HG03442 (cell line): ENCODE measurements around the gene DEK.
"Not testable (repeated sequence)": the region's sequence is repeated elsewhere in the genome, so short reads cannot be mapped to it uniquely, and the experiment has no call there.

Source experiments
- ATAC-seq: cut with Tn5 transposase; IDR thresholded peaks from one replicate; pipeline ENCODE4 v1.9.1; 2021; ENCODE audit warnings: mild to moderate bottlenecking, moderate library complexity; ENCODE audit not compliant: unreplicated experiment

The DEK gene

DNA sequence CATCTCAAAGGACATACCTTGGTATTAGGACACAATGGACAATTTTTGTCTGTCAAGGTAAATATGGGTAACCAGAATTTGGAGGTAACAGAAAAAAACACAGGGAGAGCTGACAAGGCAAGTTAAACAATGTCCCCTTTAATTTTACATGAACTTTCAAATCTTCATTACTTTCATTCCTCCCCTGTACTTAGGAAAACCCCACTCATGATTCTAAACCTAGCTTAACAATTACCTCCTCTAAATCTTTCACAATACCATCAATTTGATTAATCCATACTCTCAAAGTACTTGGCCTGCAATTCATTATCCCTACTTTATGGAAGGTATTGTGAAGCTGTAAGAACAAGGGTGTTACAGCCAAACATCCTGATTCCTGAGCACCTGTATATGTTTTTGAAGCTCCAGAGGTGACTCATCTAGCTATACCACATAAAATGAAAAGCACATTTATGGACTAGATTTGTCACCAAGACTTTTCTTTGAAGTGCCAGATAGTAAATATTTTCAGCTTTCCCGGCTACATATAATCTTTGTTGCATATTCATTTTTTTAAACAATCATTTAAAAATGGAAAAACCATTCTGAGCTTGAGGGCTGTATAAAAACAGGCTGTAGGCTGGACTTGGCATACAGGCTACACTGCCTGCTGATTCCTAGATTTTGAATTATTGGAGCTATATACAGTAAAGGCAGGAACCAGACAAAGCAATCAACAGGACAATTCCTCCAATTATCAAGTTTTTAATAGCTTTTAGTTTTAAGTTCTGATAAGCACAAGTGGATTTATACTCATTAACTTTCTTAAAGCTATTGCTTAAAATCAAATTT is 22.9 kb downstream of the DEK start:
- ATAC-seq = peak; percentile 40

DNA sequence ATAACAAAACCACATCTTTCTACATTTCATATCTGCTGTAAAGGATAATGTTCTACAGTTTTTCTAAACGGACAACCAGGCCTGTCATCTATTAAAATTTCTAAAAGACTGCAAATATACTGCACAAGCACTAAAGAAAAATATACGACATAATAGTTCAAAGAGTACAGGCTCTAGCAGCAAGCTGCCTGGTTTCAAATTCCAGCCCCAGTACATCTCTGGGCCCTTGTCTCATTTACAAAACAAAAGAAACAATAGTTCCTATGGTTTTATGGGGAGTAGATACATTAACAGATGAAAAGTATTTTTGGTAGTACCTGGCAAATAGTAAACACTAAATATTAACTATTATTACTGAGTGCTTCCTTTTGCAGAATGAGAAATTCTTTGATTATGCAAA is 24.1 kb downstream of the DEK start:
- no peak for ATAC-seq

DNA sequence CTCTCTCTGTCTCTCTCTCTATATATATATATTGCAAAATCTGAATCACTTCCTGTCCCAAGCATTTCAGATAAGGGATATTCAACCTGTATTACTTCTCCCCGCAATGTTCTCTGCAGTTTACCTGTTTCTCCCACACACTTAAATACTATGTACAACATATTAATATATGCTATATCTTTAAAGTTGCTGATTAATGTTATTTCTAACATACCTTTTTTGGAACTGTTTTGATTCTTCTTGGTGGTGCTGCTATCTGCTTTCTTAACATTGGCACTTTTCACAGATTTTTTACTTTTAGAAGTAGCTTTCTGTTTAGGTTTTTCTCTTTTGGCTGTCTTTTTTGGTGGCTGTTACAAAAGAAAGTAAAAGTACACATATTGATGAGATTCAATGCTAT is 27.2 kb downstream of the DEK start:
- ATAC-seq = no peak

DNA sequence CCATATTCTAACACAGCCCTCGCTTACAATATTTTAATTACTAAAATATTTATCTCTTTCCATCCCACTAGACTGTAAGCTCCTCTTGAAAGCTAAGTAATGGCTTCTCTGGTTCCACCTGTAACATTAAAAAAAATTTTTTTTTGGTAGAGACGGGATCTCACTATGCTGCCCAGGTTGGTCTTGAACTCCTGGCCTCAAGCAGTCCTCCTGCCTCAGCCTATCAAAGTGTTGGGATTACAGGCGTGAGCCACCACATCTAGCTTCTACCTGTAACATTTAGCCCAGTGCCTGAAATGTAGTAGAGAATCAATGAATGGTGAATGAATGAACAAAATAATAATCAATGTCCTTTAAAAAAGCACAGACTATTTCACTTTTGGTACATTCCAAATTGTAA is 28.8 kb downstream of the DEK start:
- ATAC-seq = no peak

DNA sequence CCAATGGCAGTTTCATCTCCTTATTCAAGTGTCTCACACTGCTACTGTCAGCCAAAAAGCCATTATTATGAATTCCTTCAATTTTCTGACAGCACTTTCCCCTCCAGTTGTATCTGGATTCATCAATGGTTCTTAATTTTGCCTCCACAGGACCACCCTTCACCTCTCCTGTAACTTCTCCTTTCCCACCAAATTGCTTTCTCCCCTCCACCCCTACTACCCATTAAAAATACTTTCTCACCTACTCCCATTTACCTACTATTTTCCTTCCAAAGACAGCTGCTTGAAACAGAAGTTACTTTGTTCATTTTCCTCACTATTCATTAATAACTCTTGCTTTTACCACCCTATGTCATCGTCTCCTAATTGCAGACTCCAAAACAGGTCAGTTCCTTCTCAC is 29.8 kb downstream of the DEK start:
- no peak for ATAC-seq

DNA sequence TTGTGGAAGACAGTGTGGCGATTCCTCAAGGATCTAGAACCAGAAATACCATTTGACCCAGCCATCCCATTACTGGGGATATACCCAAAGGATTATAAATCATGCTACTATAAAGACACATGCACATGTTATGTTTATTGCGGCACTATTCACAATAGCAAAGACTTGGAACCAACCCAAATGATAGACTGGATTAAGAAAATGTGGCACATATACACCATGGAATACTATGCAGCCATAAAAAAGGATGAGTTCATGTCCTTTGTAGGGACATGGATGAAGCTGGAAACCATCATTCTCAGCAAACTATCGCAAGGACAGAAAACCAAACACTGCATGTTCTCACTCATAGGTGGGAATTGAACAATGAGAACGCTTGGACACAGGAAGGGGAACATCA is 30.6 kb downstream of the DEK start:
- ATAC-seq = not testable (repeated sequence)

DNA sequence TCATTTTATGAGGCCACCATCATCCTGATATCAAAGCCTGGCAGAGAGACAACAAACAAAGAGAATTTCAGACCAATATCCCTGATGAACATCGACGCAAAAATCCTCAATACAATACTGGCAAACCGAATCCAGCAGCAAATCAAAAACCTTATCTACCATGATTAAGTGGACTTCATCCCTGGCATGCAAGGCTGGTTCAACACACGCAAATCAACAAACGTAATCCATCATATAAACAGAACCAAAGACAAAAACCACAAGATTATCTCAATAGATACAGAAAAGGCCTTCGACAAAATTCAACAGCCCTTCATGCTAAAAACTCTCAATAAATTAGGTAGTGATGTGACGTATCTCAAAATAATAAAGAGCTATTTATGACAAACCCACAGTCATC is 32.5 kb downstream of the DEK start:
- not testable (repeated sequence) for ATAC-seq

DNA sequence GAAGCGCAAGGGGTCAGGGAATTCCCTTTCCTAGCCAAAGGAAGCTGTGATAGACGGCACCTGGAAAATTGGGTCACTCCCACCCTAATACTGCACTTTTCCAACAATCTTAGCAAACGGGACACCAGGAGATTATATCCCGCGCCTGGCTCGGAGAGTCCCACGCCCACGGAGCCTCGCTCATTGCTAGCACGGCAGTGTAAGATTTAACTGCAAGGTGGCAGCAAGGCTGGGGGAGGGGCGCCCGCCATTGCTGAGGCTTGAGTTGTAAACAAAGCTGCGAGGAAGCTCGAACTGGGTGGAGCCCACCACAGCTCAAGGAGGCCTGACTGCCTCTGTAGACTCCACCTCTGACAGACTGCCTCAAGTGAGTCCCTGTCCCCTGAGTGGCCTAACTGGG is 35.7 kb downstream of the DEK start:
- not testable (repeated sequence) for ATAC-seq

DNA sequence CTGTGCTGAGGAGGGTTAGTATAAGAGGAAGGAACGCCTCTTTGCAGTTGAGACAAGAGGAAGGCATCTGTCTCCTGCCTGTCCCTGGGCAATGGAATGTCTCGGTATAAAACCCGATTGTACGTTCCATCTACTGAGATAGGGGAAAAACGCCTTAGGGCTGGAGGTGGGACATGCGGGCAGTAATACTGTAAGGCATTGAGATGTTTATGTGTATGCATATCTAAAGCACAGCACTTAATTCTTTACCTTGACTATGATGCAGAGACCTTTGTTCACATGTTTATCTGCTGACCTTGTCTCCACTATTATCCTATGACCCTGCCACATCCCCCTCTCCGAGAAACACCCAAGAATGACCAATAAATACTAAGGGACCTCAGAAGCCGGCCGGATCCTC is 37.2 kb downstream of the DEK start:
- ATAC-seq = not testable (repeated sequence)

DNA sequence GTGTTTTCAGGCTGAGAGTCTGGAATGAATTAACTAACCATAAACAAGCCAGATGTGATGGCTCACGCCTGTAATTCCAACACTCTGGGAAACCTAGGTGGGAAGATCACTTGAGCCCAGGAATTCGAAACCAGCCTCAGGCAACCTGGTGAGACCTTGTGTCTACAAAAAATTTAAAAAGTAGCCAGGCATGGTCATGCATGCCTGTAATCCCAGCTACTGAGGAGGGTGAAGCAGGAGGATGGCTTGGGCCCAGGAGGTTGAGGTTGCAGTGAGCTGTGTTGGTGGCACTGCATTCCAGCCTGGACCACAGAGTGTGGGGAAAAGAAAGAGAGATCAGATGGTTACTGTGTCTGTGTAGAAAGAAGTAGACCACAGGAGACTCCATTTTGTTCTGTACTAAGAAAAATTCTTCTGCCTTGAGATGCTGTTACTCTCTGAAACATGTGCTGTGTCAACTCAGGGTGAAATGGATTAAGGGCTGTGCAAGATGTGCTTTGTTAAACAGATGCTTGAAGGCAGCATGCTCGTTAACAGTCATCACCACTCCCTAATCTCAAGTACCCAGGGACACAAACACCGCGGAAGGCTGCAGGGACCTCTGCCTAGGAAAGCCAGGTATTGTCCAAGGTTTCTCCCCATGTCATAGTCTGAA is 37.8 kb downstream of the DEK start:
- not testable (repeated sequence) for ATAC-seq

DNA sequence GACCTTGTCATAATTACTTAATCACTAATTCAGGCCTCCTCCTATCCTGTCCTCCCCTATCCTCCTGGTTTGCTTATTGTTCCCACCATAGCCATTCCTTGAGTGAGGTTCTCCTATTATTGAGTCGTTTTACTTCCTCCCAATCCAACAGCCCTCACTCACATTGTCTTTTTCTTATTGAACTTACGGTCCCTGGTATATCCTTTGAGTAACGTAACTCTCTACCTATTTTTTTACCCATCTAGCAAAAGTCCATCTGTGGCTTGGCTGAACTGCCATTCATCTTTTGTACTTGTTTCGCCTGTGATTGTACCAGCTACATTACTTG is 43.1 kb downstream of the DEK start:
- ATAC-seq = no peak

DNA sequence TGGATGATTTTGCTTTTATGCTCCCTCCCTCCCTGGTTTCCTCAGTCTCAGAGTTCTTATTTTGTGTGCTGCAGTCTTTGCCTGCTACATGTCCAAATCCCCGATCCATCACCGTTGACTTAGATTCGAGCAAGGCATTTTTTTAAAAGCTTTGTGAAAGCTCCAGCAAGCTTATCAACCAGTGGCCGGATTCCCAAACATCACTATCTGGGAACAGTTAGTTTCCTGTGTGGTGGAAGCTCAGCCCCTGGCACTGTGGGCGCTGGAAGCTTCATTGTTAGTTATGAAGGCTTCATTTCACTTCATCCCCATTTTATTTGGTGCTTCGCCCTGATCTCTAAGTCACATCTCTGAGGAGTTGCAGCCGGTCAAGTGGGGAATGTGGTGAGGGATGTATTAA is 44.7 kb downstream of the DEK start:
- ATAC-seq = no peak

DNA sequence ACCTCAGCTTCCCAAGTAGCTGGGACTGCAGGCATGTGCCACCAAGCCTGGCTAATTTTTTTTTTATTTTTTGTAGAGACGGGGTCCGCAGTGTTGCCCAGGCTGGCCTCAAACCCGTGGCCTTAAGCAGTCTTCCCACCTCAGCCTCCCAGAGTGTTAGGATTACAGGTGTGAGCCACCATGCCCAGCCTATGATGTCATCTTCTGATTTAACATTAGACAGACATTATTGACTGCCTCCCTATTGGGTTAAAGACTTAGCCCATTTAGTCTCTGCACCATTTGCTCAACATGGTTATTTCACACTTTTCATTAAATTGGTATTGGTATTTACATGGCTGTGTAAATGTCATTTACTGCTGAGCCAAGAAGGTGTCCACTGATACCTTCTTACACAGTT is 46.1 kb downstream of the DEK start:
- ATAC-seq = no peak

DNA sequence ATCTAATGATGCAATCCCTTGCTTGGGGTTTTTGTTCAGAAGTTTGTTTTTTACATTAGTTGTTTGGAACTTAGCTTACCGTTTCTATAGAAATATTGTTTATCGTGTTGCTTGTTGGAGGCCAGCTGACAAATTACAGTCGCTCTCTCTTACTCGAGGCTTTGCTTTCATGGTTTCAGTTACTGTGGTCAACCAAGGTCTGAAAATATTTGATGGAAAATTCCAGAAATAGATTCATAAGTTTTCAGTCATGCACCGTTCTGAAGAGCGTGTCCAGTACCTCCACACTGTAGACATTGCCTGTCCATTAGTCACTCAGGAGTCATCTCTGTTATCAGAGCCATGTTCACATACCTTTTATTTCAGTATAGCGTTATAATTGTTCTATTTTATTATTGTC is 47.9 kb downstream of the DEK start:
- ATAC-seq = peak; percentile 36

DNA sequence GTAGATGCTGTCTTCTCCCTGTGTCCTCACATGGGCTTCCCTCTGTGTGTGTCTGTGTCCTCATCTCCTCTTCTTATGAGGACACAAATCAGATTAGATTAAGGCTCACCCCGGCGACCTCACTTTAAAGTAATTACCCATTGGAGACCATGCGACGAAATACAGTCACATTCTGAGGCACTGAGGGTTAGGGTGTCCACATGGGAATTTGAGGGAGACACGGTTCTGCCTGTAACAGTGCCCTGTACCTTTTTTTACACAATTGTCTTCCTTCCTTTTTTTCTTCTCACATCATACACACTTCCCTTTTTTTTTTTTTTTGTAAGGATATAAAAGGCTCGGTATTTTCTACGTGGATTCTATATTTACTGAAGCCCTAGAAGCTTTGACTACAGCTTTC is 48.9 kb downstream of the DEK start:
- no peak for ATAC-seq

DNA sequence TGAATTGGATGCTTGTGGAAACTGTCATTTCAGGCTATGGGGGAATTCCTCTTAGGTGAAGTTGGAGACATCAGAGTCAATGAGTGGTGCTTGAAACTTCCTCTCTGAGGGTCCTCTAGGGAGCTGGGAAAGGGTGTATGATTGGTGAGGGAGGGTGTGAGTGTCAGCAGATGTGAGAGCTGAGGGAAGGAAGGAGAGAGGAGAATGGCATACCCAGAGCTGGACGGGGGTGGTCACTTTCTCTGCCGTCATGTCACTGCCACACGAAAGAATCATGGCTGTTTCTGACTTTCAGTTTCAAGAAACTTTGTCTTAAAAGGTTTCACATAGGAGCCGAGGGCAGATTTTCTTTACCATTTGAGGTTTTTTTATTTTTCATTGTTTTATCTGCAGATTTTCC is 50.3 kb downstream of the DEK start:
- no peak for ATAC-seq

DNA sequence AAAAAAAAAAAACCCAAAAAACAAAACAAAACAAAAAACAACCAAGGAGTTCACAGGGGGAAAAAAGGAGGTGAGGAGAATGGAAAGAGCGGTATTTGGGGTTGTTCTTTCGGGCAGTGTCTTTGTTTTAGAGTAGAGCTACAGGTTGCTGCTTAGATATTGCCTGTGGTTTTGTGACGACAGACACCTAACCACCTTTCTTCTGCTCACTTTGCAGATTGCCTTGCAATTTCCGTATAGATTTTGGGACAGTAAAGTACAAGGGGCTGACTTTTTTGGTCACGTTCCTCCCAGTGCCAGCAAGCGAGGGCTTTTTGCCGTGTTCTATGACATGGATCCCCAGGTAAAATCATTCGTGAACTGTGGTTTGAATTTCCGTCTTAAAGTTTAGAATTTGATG is 50.9 kb downstream of the DEK start:
- no peak for ATAC-seq

DNA sequence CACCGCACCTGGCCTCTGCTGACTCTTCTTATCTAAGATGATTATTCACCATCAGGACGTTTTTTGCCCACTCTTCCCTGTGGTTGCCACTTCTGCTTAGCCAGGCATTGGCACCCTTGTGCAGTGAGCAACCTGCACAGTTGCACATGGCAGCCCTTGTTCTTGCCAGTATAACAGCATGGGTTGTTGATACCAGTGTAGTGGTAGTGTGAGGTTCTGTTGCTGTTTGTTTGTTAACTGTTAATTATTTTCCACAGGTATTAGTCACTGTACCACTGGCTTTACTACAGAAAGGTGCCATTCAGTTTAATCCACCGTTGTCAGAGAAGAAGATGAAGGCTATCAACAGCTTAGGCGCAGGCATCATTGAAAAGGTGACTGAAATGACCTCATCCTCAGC is 52.1 kb downstream of the DEK start:
- ATAC-seq = no peak

DNA sequence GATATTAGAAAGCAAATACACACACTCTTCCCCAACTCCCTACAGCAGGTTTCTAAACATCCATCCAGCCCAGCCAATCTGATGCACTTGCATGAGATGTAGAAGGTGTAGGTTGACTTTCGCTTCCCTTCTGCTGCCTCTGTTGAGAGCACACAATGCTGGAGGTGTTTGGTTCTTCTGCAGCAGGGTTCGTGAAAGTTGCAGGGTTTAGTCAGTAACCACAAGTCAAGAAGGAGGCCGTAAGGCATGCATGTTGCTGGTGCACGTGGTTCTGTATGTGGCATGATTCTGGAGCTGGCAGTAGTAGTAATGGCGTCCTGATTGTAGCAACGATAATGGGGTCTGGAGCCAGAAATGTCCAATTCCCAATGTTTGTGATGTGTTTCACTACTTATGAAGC is 53.0 kb downstream of the DEK start:
- peak; percentile 93 for ATAC-seq

DNA sequence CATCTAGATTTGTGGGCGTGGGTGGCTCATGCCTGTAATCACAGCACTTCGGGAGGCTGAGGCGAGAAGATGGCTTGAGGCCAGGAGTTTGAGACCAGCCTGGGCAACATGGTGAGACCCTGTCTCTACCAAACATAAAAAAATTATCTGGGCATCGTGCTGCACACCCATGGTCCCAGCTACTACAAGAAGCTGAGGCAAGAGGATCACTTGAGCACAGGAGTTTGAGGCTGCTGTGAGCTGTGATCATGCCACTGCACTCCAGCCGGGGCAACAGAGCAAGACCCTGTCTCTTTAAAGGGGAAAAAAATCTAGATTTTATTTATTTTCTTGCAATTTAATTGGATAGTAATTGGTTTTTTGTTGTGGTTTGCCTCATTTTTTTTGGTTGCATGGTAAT is 53.6 kb downstream of the DEK start:
- no peak for ATAC-seq

DNA sequence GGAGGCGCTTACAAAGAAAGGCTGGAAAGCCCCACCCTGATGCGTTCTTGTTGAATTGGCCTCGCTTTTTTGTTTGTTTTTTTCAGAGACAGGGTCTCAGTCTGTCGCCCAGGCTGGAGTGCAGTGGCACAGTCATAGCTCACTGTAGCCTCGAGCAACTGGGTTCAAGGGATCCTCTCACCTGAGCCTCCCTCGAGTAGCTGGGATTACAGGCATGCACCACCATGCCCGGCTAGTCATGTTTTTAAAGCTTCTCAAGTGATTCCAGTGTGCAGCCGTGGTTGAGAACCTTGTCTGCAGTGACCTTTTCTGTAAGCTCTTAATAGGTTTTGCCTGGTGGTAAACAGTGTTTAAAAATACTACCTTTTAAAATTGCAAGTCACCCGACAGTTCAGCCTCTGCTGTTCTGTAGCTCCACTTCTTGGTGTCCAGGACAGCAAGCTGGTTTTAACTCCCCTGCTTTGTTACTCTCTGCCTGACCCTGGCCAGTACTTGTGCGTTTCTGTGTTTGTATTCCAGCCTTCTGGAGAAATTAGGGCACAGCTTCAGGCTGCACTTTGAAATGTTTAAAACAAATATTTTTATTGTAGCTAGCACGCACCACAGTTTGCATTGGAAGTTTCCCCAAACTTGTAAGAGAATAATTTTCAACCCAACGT is 54.7 kb downstream of the DEK start:
- no peak for ATAC-seq

DNA sequence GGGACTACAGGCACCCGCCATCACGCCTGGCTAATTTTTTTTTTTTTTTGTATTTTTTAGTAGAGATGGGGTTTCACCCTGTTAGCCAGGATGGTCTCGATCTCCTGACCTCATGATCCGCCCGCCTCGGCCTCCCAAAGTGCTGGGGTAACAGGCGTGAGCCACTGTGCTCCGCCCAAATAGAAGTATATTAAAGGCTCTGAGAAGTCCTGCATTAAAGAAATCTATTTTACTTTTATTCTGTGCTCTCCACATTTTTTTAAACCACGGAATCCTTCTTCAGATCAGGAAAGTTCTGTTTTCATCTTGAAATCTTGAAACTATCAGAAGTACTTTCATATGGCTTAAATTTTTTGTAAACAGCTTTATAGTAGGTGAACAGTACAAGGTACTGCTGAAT is 55.6 kb downstream of the DEK start:
- ATAC-seq = not testable (repeated sequence)
